ENCODE data around the gene NT5DC3.

GRCh38 chr12:103745962-103746361 lies 95.1 kb downstream of the NT5DC3 start:
- TF ChIP-seq CTCF (IDR thresholded peaks at IDR 0.05): no peak
- TF ChIP-seq POLR2A (IDR thresholded peaks at IDR 0.05): no peak
- TF ChIP-seq EP300 (IDR thresholded peaks at IDR 0.05): no peak
